ENCODE results near the gene RUNX2. TPM values are rescaled to one million over a fixed set of nuclear protein-coding genes. Genes with fewer than 3 reads are reported as not detected.

The RUNX2 gene
- polyA plus RNA-seq, 1 of the 3 experiments (the other 2 are of a cell fraction) = 4.4 TPM

- TF ChIP-seq ZBTB33 (IDR thresholded peaks at IDR 0.05; ENCODE audit: borderline replicate concordance, low read depth) (no peak), MAX (IDR thresholded peaks at IDR 0.05; ENCODE audit: low read depth) (no peak), GABPA (IDR thresholded peaks at IDR 0.05; ENCODE audit: low read depth) (no peak), ELF1 (IDR thresholded peaks at IDR 0.05) (no peak), NRF1 (IDR thresholded peaks at IDR 0.05; ENCODE audit: low read depth, low read length) (no peak), FOXJ3 (CRISPR knock-in tag; IDR thresholded peaks at IDR 0.05) (no peak), PBX3 (IDR thresholded peaks at IDR 0.05) (no peak), SIN3A (IDR thresholded peaks at IDR 0.05; ENCODE audit: borderline replicate concordance, low read depth, low read length) (no peak), EZH2phosphoT487 (IDR thresholded peaks at IDR 0.05; ENCODE audit: borderline replicate concordance, low read depth) (no peak), RAD21 (IDR thresholded peaks at IDR 0.05; ENCODE audit: low read length) (no peak), FOXM1 (IDR thresholded peaks at IDR 0.05; ENCODE audit: low read depth) (no peak), FOSL2 (IDR thresholded peaks at IDR 0.05; ENCODE audit: borderline replicate concordance, low read depth) (no peak), NFIC (IDR thresholded peaks at IDR 0.05; ENCODE audit: borderline replicate concordance) (no peak), REST (IDR thresholded peaks at IDR 0.05; ENCODE audit: low read depth, low read length) (no peak), SMC3 (IDR thresholded peaks at IDR 0.05; ENCODE audit: low read depth, low read length) (no peak), USF1 (IDR thresholded peaks at IDR 0.05; ENCODE audit: borderline replicate concordance, low read depth) (no peak)
- H3K79me2 ChIP-seq (ENCODE audit: insufficient read depth) = no peaks in the 10 kb centered on the region
- H3K9ac ChIP-seq = no peak overlapping the region
- no peak for DNase-seq
- no peaks in the 10 kb centered on the region for H3K9me2 ChIP-seq
- no peaks in the 10 kb centered on the region for H3K36me3 ChIP-seq (replicated peaks in 1 of 2; ENCODE audit: control insufficient read depth in 1 of 2, insufficient read depth in 2 of 2, low read length in 1 of 2)
- H3K9me3 ChIP-seq = no peaks in the 10 kb centered on the region
- H3K27ac ChIP-seq (ENCODE audit: low read depth in 2 of 2, low read length in 1 of 2) = no peak overlapping the region
- ChIA-PET CTCF (no interaction called here), POLR2A (no interaction called here)
- peaks cover 0 to 10% of the 10 kb centered on the region in 2 experiments; a peak in 2 of 4 replicates for H3K4me1 ChIP-seq (ENCODE audit: control insufficient read depth in 1 of 2, insufficient read depth in 2 of 2, low read depth in 1 of 2, low read length in 1 of 2)
- 69% methylated on average over 5 of the region's 13 CpGs for WGBS (ENCODE audit: low lambda C conversion rate)
- no peak overlapping the region for H3K4me2 ChIP-seq
- H2AFZ ChIP-seq (ENCODE audit: low read depth) = no peak overlapping the region; the same call in 1 of the 2 replicates
- H3K4me3 ChIP-seq (ENCODE audit: low read depth in 2 of 2, low read length in 1 of 2) = no peak overlapping the region
- no peaks in the 10 kb centered on the region for H4K20me1 ChIP-seq (ENCODE audit: insufficient read depth)
- H3K27me3 ChIP-seq (ENCODE audit: insufficient read depth) = no peaks in the 10 kb centered on the region
- H3F3A ChIP-seq (replicated peaks; ENCODE audit: insufficient read depth) = peaks cover 3% of the 10 kb centered on the region
These were observed 312.7 kb downstream of the RUNX2 start for GRCh38 chr6:45640811-45641210.
